AG08395 (cell line): ENCODE measurements around the gene GDPD5.

Source experiments
- DNase-seq: peaks from one replicate; pipeline ENCODE4 v3.0.0; 2012; ENCODE audit warnings: mixed read lengths, low spot score

Gene GDPD5

DNA sequence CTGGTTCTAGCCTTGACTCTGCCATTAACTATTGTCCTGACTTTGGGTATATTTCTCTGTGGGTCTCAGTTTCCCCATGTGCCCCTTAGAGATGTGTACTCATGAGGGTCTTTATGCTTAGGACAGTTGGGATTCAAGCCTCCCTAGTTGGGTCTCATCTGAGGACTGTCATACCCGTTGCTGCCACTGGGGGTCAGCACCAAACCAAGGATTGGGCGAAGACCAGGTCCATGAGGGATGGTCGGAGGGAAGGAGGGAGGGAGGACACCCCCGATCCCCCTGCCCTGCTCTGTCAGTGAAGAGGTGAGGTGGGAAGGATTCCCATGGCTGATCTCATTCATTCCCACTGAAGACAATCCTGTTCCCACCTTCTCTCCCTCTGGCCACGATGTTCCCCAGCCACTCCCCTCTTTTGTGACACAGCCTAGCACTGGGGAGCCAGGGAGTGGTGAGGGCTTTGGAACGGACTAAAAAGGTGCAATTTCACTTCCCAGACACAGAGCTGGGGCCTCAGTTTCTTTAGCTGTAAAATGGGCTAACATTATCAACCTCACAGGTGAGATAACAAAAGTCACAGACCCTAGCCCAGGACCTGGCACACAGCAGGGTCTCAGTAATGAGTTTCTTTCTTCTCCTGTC, 80.3 kb downstream of the GDPD5 start:
- DNase-seq, result peak; percentile 75

DNA sequence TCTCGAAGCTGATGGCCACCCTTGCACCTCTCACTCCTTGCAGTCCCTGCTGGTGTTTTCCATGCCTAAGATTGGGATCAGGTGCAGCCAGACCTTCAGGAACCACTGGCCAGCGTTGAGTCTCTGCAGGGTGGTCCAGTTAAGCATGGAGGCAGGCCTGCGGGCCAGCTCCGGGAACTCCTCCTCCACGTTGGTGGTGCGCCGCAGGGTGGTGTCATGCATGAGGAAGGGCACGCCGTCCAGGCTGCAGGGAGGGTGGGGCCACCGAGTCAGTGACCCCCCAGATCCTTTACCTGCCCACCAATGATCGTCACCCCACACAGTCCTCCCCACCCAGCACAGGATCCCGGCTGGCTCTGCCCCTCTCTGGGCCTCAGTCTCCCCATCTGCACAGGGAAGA, 82.7 kb downstream of the GDPD5 start:
- DNase-seq, result no peak

DNA sequence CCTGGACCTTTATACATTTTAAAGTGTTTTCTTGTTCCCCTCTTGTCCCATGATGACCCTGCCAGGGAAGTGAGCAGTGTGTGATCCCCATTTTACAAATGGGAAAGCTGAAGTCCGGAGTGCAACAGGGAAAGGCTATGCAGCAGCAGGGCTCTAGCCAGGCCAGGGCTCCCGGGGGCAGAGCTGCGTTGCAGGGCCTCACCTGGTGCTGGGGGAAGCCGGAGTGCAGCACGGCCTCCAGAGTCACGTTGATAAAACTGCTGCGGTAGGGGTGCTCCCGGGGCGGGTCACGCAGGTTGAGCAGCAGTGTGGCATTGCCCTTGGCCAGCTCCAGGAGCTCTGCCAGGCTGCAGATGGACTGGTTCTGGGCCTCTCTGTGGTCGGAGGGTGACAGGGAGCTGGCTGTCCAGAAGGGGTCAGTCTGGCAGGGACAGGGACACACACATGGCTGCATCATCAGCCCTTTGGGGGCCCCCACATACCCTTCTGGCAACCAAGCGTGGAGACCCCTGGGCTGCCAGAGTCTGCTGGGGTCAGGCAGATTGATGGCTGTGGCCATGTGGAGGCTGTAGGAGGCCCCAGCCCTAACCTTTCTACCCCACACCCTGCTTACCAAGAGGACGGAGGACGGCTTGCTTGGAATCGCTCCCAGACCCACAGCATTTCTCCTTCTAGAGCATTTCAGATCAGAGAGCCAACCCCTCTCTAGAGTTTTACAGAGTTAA, 83.4 kb downstream of the GDPD5 start:
- no peak for DNase-seq

DNA sequence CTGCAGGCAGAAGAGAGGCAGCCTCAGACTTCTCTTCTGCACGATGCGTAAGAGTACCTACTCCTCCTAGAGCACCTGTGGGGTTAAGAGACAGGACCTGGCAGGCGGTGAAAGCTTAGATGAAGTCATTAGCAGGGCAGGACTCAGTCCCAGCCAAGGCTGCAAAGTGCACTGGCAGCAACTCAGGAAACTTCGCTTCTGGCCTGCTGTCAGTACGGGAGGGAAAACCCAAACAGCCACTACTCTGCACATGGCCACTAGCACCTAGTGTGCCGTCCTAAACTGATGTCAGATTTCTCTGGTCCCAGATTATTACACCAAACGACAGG, 84.0 kb downstream of the GDPD5 start:
- no peak for DNase-seq

DNA sequence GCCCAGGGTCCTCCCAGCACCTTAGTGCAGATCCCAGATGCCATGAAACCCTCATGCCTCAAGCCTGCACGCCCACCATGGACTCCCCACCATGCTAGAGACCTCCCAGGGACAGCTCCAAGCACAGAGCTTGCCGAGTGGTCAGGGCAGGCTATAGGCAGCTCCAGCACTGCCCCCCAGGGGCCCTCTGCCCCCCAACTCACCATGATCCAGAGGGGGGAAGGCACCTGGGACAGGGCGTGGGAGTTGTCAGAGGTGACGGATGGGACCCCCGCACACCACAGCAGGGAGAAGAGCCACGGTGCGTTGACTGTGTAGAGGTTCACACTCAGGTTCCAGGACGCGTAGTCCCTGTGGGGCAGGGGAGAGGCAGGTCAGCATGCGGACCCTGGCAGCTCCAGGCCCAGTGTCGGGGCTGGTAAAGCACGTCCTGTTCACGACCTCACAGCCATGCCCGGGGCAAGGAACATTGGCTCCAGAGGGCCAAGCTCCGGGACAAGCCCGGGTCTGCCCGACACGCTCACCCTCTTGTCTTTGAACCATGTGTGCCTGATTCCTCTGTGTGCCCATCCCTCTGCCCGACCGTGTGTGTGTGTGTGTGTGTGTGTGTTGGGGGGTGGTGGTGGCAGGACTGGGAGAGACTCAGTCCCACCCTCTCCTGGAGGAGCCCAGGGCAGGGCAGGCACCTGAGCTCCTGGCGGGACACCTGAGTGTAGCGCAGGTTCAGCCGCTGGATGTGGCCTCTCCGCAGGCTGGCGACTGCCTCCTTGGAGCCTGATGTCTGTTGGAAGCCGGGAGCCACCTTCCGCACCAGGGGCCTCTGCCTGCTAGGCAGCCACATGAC, 84.6 kb downstream of the GDPD5 start:
- no peak for DNase-seq

DNA sequence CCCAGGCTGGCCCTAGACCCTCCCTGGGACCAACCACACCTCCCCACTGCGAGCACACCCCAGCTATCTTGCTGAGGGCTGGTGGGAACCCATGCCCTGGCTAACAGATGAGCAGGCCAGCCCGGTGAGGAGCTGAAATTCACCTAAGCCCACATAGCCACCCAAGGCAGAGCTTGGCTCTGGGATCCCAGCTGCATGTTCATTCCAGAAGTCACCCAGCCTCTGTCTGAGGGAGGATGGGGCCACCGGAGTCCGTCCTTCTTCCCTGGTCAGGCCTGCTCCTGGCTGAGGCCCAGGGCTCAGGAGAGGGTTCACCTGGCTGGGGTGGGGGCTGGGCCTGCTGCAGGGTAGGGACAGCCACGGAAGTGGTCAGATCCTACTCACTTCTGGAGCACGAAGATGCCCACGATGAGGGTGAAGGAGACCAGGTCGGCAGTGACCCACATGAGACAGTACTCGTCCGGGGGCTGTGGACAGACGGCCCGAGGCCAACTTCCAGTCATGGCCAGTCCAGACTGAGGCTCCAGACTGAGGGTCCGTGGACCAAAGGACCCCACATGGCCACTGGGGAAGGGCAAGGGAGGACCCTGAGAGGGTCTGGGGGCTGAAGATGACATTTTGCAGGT, 86.1 kb downstream of the GDPD5 start:
- DNase-seq, result no peak

DNA sequence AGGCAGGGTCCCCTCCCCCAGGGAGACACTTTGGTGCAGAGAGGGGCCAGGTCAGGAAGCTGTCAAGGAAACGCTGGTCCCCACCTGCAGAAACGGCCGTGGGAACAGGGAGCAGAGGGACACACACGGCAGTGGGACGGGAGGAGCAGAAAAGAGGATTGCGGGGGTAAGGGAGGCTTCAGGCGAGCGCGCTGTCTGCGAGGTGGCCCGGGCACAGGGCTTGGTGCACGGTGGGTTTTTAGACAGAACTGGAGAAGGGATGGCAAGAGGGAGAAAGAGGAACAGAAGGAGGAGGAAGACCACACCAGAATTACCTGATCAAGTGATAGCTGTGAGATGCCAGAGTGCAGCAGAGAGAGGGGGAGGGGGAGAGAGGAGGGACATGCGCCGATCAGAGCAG, 86.7 kb downstream of the GDPD5 start:
- DNase-seq, result no peak

DNA sequence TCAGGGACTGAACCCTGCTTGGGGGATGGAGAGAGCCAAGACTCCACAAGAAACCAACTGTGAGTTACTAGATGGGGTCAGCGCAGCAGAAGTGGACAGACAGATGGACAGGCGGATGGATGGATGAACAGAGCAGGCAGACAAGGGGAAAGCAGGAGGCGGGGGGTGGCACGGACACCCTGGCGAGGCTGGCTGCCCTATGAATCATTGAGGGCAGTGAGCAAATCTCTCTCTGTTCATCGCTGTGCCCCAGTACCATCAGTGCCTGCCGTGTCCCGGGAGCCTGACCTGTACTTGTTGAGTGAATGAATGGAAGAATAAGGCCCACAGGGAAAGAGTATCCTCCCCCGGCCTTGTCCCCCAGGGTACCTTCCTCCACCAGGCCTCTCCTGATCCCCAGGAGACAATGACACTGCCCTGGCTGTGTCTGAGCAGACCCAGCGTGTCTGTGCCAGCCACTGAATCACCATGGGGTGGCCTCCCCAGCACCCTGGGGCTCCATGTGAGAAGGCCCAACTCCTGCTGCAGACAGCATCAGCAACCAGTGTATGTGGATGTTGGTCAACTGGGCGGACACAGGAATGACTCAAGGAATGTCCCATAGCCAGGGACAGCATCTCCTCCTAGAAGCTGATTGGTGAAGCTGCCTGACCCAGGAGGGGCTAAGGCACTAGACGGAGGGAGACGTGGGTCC, 87.6 kb downstream of the GDPD5 start:
- peak; percentile 37 for DNase-seq

DNA sequence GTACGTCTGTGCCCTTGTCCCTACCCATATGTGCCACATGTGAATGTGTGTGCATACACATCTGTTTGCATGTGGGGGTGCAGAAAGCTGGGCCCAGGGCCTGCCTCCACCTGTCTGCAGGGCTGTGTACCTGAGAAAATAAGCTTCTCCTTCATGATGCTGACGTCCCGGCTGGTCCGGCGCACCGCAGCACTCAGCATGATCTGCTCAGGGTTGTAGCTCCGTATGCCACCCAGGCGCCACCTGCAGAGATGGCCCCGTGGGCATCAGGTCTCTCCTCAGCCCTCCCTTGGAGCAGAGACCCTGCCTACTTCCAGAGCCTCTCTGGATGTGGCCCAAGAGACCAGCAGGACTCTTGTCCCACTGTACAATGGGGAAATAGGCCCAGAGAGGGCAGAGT, 88.9 kb downstream of the GDPD5 start:
- no peak for DNase-seq

DNA sequence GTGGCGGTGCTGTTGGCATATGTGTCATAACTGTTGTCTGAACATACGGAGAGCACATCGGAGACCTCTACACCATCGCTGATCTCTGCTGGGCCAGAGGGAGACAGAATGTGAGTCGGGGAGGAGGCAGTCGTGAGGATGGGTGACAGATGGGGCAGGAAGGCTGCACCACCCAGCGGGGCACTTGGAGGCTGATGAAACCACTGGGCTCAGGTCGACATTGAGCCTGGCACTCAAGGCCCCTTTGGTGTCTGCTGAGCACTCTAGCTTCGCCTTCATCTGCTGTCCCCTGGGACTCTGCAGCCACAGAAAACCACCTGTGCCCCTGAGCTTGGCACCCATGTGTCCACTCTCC, 90.2 kb downstream of the GDPD5 start:
- no peak for DNase-seq

DNA sequence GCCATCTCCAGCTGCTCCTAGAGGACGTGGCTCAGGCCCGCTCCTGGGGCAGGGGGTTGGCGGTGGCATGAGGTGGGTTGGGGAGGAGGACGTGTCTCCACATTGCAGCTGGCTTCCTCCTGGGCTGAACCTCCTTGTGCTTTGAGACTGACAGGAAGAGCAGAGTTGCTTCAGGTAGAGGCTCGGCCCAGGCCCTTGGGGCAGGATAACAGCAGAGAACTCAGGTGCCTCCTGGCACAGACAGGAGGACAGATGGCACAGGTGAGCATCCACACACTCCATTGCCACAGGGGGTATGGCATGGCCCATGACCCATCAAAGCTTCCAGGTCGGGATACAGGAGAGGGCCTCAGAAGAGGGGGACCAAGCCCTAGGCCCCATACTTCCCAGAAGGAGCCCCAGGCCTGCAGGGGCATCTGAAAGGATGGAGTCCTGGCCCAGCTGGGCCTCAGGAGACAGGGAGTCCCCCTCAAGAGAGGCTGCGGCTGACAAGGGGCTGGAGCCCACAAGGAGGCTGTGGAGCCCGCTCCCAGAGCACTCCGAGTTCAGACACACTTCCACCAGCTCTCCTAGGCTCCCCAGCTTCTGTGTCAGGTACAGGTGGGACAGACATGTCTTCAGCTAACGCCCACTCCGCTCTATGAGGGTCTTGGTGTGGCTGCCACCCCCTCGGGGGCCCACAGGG, 90.7 kb downstream of the GDPD5 start:
- DNase-seq, result no peak

DNA sequence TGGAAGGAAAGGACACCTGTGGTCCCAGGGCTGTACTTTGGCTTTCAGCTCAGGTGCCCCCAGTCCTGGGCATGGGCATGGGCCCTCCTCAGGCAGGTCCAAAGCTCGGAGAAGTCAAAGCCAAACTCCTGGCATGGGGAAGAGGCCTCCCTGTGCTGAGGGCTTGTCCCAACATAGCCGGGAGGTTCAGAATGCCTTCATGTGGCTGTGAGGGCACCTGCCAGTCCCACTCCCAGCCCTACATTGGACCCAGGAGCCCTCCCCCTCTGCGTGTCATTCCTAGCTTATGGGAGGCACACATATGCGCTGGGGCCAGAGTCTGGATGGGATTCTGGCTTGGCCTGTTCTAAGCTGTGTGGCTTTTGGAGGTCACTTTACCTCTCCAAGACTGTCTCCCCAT, 91.7 kb downstream of the GDPD5 start:
- no peak for DNase-seq

DNA sequence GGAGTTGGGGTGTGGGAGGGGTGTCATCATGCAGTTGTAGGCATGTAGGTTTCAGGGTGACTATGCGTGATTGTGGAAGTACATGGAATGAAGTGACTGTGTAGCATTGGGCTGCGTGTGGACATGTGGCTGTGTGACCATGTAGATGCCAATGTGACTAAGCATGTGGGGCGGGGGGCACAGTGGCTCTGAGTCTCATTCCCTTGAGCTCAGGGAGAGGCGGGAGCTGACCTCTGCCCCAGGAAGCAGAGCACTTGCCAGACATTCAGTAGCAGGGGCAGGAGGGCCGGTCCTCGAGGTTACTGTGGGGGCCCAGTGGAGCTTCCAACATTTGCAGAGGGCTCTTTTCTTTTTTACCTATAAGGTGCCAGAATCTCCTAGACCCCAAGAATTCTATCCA, 92.3 kb downstream of the GDPD5 start:
- no peak for DNase-seq

DNA sequence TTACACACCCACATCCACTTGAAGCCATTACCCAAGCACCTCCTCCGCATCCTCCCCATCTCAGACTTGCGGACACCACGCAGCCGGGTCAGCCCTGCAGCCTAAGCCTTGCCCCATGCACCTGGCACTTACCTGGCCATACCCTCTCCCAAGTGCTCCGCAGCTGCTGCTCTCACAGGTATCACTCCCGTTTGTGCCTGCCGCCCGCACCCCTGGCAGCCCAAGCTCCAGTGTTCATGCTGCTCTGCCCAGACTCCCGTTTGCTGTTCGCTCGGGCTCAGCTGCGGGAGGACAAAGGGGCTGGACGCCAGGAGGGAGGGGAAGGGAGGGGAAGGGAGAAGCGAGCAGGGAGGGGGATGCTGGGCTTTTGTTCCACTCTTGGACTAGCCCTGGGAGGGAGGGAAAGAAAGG, 92.8 kb downstream of the GDPD5 start, which contains the start of gene KLHL35:
Gene KLHL35 (minus strand): TSS at position 293 of the 411 bp plus-strand sequence. CDS start 2,574 bp downstream, outside the sequence.
- DNase-seq, result no peak

DNA sequence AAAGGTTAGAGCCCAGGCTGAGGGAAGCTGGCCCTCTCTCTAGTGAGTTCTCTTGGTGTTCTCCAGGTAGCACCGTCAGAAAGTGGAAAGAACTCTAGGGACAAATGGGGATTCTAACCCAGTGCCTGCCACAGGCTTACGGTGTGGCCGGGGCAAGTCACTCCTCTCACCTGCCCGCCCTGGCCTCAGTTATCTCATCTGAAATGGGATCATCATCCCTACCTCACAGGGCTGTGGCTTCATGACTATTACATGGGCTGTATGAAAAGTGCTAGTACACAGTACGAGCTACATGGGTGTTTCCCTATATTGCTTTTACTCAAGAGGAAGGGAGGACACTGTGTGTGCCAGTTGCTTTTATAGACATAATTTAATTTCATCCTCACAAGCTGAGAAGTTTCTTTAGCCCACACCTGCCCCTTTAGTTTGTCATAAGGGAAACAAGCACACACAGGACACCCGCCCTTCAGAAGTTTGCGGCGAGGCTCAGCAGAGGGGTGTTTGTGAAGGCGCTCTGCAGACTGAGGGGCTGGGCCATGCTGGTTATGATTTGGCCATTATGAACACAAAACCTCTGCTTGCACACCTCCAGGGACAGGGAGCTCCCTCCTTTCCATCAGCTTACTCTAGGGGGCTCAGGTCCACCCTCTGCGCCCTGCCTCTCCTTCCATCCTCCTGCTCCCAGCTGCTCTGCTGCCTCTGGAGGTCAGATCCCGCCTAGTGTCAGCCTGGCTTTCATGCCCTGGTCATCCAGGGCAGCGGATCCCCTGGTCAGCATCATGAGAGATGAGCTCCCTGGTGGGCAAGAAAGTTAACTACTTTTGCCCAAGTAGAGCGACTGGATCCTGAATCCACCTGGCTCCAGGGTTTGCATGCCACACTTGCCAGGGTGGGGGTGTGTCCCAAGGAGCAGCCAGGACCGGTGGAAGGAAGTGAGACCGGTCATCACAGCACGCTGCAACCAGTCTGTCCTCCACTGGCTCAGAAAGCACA, 93.9 kb downstream of the GDPD5 start:
- DNase-seq, result no peak

DNA sequence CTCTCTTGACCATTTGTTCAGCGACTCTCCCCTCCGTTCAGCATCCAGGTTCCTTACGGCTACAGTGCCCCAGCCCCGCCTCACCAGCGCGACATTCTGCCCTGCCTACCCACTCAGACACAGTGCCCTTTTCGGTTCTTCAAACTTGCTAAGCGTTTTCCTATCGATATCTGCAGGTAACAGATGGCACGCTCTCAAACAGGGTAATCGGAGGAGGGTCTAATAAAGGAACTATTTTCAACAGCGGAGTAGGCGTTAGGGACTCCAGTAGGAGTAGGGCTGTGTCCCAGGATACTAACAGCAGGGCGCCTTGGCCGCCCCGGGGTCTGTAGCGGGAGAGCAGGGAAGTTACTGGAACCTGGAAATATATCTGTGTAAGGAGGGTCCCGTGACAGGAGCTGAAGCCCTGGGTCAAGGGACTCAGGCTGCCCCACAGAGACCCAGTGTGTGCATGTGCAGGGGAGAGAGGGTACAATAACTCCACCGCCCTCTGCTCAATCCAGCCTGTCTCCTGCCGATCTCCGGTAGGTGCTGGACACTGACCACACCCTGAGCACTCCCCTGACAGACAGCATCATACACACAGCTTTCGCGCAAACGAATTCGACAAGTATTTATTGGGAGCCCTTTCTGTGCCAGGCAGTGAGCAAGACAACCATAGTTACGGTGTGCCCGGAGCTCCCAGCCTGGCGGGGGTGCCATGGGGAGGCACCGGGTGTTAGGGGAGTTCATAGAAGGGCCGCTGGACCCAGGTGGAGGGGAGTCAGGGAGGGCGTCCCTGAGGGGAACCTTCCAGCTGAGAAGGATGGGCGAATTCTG, 94.8 kb downstream of the GDPD5 start:
- DNase-seq, result no peak

DNA sequence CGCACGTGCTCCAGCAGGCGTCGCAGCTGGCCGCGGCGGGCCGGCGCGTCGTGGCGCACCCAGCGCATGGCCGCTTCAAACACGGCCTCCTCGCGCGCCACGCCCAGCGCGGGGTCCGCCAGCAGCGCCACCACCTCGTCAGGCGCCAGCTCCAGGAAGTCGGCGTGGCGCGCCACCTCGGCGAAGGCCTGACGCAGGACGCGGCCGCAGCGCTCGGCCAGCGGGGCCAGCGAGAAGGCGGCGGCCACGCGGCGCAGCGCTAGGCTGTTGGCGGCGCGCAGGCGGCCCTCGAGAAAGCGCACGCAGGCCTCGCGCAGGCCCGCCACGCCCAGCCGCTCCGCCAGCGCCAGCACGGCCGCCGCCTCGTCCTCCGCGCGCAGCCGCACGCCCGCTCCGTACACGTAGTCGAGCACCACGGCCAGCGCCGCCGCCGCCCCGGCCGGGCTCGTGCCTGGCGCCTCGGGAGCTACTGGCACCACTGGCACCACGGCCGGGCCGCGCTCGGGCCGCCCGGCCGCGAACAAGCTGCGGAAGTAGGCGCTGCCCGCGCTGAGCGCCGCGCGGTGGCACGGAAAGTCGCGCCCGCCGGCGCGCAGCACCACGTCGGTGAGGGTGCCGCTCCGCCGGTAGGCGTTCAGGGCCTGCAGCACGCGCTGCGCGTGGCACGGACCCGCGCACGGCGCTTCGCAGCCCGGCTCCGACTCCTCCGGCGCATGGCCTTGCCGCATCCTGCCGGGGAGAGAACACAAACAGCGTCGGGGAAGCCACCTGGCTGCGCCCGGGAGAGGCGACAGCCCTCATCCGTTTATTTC, 95.6 kb downstream of the GDPD5 start:
- DNase-seq, result peak; percentile 77

DNA sequence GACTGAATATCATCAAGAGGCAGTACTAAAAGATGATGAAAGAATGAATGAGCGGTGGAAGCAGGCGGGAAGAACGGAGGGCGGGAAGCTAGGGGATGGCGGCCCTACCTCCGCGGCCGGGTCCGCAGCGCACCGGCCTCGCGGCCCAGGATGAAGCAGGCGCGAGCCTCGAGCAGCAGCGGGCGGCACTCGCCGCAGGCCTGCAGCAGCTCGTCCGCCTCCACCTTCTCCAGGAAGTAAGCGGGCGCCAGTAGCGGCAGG, 96.2 kb downstream of the GDPD5 start:
- no peak for DNase-seq
